Retinal pigment epithelial cell (primary cell): ENCODE measurements around the gene NLGN3.
A peak's percentile ranks its signal among the peaks of the same experiment; 100 is the strongest.

ENCODE experiments used
- DNase-seq: peaks from one replicate; pipeline ENCODE4 v3.0.0-alpha.2; 2010; ENCODE audit warnings: low read depth
- H3K4me3 ChIP-seq: 2 replicates; pipeline ENCODE4 v1.5.1; 2011; ENCODE audit warnings: mild to moderate bottlenecking, low read length, control low read depth, moderate library complexity
- TF ChIP-seq, protein P1 (sequence below): conservative IDR thresholded peaks from 2 replicates; pipeline ENCODE4 v1.5.1; 2011; ENCODE audit warnings: low read depth, low read length, control low read depth, inconsistent platforms

NLGN3 gene

DNA sequence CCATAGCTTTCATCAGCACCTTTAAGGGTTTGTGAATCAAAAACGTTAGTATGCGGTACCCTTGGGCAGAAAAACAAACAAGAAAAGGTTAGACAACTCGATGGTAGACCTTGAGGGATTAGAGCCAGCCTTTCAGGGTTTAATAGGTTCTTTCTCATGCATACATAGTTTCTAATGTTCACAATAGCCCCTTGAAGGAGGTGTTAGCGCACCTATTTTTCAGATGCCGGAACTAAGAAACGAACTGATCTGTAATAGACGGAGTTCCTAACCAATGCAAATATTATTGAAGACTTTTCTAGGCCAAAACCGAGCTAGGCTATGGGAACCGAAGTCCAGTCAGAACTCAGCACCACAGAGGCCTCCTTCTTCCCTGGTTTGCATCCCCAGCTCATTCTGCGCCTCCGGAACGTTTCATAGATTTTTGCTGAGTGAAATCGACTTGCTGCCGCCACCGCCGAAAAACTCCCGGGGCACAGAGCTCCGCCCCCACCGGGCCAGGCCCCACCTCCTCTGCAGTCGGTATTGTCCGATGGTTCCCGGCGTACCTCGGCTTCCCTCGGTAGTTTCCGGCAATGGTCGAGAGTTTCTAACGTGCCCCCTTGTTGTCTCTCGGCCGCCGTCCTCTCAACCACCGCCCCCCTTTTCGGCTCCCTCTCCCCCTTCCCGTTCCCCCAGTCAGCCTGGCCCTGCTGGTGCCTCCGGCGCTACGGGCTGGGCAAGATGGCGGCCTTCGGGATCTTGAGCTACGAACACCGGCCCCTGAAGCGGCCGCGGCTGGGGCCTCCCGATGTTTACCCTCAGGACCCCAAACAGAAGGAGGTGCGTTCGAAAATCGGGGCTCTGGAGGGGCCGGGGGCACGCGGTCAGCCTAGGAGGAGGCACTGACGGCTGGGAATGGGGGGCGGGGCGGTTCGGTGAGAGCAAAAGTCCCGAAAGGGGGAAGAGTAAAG lies 26.3 kb upstream of the NLGN3 start, which contains the start of gene MED12:
MED12 (plus strand) TSS at position 565 of the 953 bp plus-strand sequence; CDS start at position 724, 159 bp downstream.
- peak; percentile 38 for DNase-seq
- peak within 1 kb of the TSS; percentile 68 for H3K4me3 ChIP-seq
- TF ChIP-seq, protein P1, sequence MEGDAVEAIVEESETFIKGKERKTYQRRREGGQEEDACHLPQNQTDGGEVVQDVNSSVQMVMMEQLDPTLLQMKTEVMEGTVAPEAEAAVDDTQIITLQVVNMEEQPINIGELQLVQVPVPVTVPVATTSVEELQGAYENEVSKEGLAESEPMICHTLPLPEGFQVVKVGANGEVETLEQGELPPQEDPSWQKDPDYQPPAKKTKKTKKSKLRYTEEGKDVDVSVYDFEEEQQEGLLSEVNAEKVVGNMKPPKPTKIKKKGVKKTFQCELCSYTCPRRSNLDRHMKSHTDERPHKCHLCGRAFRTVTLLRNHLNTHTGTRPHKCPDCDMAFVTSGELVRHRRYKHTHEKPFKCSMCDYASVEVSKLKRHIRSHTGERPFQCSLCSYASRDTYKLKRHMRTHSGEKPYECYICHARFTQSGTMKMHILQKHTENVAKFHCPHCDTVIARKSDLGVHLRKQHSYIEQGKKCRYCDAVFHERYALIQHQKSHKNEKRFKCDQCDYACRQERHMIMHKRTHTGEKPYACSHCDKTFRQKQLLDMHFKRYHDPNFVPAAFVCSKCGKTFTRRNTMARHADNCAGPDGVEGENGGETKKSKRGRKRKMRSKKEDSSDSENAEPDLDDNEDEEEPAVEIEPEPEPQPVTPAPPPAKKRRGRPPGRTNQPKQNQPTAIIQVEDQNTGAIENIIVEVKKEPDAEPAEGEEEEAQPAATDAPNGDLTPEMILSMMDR: no peak

DNA sequence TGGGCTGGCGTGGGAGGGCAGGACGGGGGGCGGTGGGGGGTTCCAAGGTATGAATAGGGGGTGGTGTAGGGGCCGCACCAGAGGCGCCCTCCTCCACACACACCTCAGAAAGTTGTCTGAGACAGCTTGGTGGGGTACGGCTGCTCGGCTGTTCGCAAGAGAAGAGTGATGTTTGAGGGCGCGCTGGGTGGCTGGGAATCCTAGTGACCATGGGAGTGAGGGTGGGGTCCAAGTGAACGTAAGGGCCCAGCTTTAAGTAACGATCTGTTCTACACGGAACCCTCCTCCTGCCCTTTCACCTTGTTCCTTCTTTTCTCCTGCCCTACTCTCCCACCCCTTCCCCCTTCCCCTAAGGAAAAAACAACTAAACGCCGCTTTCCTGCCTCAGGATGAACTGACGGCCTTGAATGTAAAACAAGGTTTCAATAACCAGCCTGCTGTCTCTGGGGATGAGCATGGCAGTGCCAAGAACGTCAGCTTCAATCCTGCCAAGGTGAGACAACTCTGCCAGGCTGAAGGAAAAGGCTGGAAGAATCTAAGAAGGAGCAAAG lies 25.6 kb upstream of the NLGN3 start:
- TF ChIP-seq, protein P1: no peak
- DNase-seq: no peak
- H3K4me3 ChIP-seq: peak overlapping the region; percentile 68

GRCh38 chrX:71128166-71128833 lies 16.3 kb upstream of the NLGN3 start:
- DNase-seq: no peak
- TF ChIP-seq, protein P1: no peak
- H3K4me3 ChIP-seq: no peak overlapping the region

- no peak overlapping the region for H3K4me3 ChIP-seq
- TF ChIP-seq, protein P1: peak; percentile 87
- DNase-seq: no peak
These were observed 15.5 kb upstream of the NLGN3 start for GRCh38 chrX:71128915-71129765.

DNA sequence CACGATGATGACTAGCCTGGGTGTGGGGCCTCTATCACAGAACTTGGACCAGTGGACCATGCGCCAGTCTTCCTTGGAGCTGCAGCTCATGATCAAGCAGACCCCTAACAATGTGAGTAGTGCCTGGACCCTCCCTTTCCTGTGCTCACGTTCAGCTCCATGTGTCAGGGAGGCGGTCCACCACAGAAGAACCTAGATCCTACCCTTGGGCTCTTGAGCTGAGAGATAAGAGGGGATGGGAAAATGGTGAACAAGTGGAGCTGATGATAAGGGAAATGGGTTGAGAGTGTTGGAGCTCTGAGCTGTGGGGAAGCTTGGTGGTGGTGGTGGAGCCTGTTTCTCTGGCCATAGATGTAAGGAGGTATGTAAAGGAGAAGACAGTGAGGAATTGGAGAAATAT lies 13.1 kb upstream of the NLGN3 start:
- DNase-seq: no peak
- TF ChIP-seq, protein P1: no peak
- no peak overlapping the region for H3K4me3 ChIP-seq

DNA sequence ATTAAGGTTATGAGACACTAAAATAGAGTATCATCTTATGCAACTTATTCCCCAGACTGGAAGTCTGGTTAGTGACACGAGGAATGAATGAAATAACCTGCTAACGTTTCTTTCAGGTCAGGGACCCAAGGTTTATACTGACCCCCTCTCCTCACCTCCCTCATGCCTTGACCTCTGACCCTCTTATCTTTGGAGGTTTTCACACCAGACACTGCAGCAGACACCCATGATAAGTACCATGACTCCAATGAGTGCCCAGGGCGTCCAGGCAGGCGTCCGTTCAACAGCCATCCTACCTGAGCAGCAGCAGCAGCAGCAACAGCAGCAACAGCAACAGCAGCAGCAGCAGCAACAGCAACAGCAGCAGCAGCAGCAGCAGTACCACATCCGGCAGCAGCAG lies 4.2 kb upstream of the NLGN3 start:
- TF ChIP-seq, protein P1: no peak
- no peak overlapping the region for H3K4me3 ChIP-seq
- no peak for DNase-seq
